Measurements from ENCODE around the gene ACER3. TPM values are rescaled to one million over a fixed set of nuclear protein-coding genes. Genes with fewer than 3 reads are reported as not detected.
A peak's percentile ranks its signal among the peaks of the same experiment; 100 is the strongest.
"Not testable (repeated sequence)": the region's sequence is repeated elsewhere in the genome, so short reads cannot be mapped to it uniquely, and the experiment has no call there.

The ACER3 gene
- total RNA-seq, 1 donor from 2014 or later = 12.4 TPM

- no peak for TF ChIP-seq CTCF (IDR thresholded peaks at IDR 0.05; ENCODE audit: insufficient read depth, low read length, severe bottlenecking)
- Histone ChIP-seq H3K36me3 (ENCODE audit: control insufficient read depth, insufficient read depth, low read length) (no peaks in the 10 kb centered on the region), H3K4me3 (ENCODE audit: low read depth, low read length) (no peak overlapping the region), H3K27me3 (ENCODE audit: control insufficient read depth, insufficient read depth, low read length) (no peaks in the 10 kb centered on the region)
- FAIRE-seq = no peak
- DNase-seq (ENCODE audit: low read depth) = no peak
Measured at GRCh38 chr11:76857781-76858410, 2.8 kb upstream of the ACER3 start.

DNA sequence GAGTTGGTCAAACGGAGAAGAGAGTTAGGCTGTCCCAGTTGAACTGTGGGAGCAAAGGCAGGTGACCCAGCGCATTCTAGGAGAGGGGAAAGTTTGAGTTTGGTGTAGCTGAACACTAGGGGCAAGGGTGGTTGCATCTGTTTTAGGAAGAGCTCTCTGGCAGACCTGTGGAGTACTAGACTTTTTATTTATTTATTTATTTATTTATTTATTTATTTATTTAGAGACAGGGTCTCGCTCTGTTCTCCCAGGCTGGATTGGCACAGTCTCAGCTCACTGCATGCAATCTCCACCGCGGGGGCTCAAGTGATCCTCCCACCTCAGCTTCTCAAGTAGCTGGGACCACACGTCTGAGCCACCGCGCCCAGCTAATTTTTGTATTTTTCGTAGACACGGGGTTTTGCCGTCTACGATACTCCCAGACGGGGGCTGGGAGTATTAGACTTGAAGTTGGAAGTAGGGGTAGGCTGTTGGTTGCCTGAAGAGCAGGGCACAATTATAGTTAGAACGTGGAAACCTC is 950 bp upstream of the ACER3 start:
- no peaks in the 10 kb centered on the region for H3K36me3 ChIP-seq (ENCODE audit: control insufficient read depth, insufficient read depth, low read length)
- DNase-seq (ENCODE audit: low read depth) = no peak
- no peak overlapping the region for H3K4me3 ChIP-seq (ENCODE audit: low read depth, low read length)
- no peak for FAIRE-seq
- TF ChIP-seq CTCF (IDR thresholded peaks at IDR 0.05; ENCODE audit: insufficient read depth, low read length, severe bottlenecking) = no peak
- H3K27me3 ChIP-seq (ENCODE audit: control insufficient read depth, insufficient read depth, low read length) = no peaks in the 10 kb centered on the region

DNA sequence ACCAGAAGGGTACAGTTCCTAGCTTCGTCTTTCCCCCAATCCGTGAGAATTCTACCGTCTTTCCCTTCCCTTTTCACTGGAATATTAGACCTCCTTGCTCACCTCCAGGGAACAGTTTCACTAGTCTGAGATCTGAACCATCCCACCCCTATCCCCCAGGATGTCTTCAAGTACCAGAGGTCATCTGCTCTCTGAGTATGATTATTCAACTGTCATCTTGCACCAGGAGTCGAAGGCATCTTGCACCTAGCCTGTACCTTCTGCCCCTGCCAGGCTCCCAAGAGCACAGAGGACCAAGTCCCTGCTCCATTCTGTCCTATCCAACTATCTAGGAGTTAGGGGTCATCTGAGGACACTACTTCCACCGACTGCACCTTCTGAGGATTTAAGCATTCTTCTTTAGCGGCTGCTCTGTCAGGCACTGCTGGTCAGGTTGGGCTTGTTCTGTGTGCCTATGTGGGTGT is 804 bp downstream of the ACER3 start:
- no peak for DNase-seq (ENCODE audit: low read depth)
- H3K4me3 ChIP-seq (ENCODE audit: low read depth, low read length) = peak overlapping the region; percentile 83
- no peak for TF ChIP-seq CTCF (IDR thresholded peaks at IDR 0.05; ENCODE audit: insufficient read depth, low read length, severe bottlenecking)
- no peaks in the 10 kb centered on the region for H3K36me3 ChIP-seq (ENCODE audit: control insufficient read depth, insufficient read depth, low read length)
- FAIRE-seq = no peak
- H3K27me3 ChIP-seq (ENCODE audit: control insufficient read depth, insufficient read depth, low read length) = no peaks in the 10 kb centered on the region

- not testable (repeated sequence) for H3K27me3 ChIP-seq (ENCODE audit: control insufficient read depth, insufficient read depth, low read length); FAIRE-seq; H3K4me3 ChIP-seq (ENCODE audit: low read depth, low read length); DNase-seq (ENCODE audit: low read depth); H3K36me3 ChIP-seq (ENCODE audit: control insufficient read depth, insufficient read depth, low read length)
Measured at GRCh38 chr11:76862794-76863193, 2.1 kb downstream of the ACER3 start.

DNA sequence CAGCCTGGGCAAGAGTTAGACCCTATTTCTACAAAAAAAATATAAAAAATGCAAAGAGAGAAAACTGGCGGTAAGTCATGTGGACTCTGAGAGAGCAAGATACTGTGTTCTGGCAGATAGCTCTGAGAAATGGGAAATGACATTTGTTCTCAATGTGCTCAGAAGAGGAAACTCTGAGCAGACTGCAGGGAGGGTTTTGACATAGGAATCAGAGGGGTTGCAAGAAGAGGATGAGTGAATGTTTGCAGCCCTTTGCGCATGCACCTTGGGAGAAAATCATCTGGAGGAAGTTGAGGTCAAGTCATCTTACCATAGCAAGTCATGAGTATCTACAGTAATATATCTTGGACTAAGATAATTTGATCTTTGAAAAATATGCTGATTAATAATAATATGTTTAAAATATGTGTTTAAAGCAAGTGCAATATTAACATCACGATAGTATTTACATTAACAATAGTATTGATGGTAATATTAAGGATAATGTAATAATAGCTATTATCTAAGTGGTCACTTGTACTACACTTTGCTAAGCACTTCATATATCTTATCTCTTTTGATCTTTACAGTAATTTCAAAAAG is 2.6 kb downstream of the ACER3 start:
- TF ChIP-seq CTCF (IDR thresholded peaks at IDR 0.05; ENCODE audit: insufficient read depth, low read length, severe bottlenecking) = no peak
- FAIRE-seq (no peak), DNase-seq (ENCODE audit: low read depth) (no peak)
- Histone ChIP-seq H3K36me3 (ENCODE audit: control insufficient read depth, insufficient read depth, low read length) (no peaks in the 10 kb centered on the region), H3K4me3 (ENCODE audit: low read depth, low read length) (no peak overlapping the region), H3K27me3 (ENCODE audit: control insufficient read depth, insufficient read depth, low read length) (no peaks in the 10 kb centered on the region)

GRCh38 chr11:76872959-76873827 is 12.5 kb downstream of the ACER3 start:
- H3K36me3 ChIP-seq (ENCODE audit: control insufficient read depth, insufficient read depth, low read length) = no peaks in the 10 kb centered on the region
- no peak overlapping the region for H3K4me3 ChIP-seq (ENCODE audit: low read depth, low read length)
- H3K27me3 ChIP-seq (ENCODE audit: control insufficient read depth, insufficient read depth, low read length) = no peaks in the 10 kb centered on the region
- FAIRE-seq = no peak
- no peak for DNase-seq (ENCODE audit: low read depth)
- no peak for TF ChIP-seq CTCF (IDR thresholded peaks at IDR 0.05; ENCODE audit: insufficient read depth, low read length, severe bottlenecking)

Measured in bronchial epithelial cell (primary cell).